ENCODE results near the gene GCNT1.
"Not testable (repeated sequence)": the region's sequence is repeated elsewhere in the genome, so short reads cannot be mapped to it uniquely, and the experiment has no call there.

Gene GCNT1

GRCh38 chr9:76490249-76490990 lies 31.4 kb downstream of the GCNT1 start:
- DNase-seq (ENCODE audit: low spot score): no peak

- DNase-seq (ENCODE audit: low spot score): not testable (repeated sequence)
These were observed 32.1 kb downstream of the GCNT1 start for GRCh38 chr9:76491056-76491455.

GRCh38 chr9:76493496-76493895 lies 34.5 kb downstream of the GCNT1 start:
- DNase-seq (ENCODE audit: low spot score): not testable (repeated sequence)

- DNase-seq (ENCODE audit: low spot score): no peak
These were observed 41.1 kb downstream of the GCNT1 start for GRCh38 chr9:76500061-76500460.

GRCh38 chr9:76502746-76503145 lies 43.8 kb downstream of the GCNT1 start:
- DNase-seq (ENCODE audit: low spot score): no peak

- no peak for DNase-seq (ENCODE audit: low spot score)
These were observed 51.1 kb downstream of the GCNT1 start for GRCh38 chr9:76510041-76510440.

GRCh38 chr9:76510446-76510845 lies 51.5 kb downstream of the GCNT1 start:
- no peak for DNase-seq (ENCODE audit: low spot score)

- DNase-seq (ENCODE audit: low spot score): no peak
These were observed 53.8 kb downstream of the GCNT1 start for GRCh38 chr9:76512826-76513225.

GRCh38 chr9:76516350-76516749 lies 57.4 kb downstream of the GCNT1 start:
- DNase-seq (ENCODE audit: low spot score): peak; percentile 7

- no peak for DNase-seq (ENCODE audit: low spot score)
These were observed 57.9 kb downstream of the GCNT1 start for GRCh38 chr9:76516871-76517270.

GRCh38 chr9:76519075-76519835 lies 60.3 kb downstream of the GCNT1 start:
- DNase-seq (ENCODE audit: low spot score): no peak

GRCh38 chr9:76521244-76521681 lies 62.3 kb downstream of the GCNT1 start:
- DNase-seq (ENCODE audit: low spot score): no peak

GRCh38 chr9:76521906-76522305 lies 62.9 kb downstream of the GCNT1 start:
- no peak for DNase-seq (ENCODE audit: low spot score)

- DNase-seq (ENCODE audit: low spot score): not testable (repeated sequence)
These were observed 64.7 kb downstream of the GCNT1 start for GRCh38 chr9:76523617-76524200.

GRCh38 chr9:76525196-76525595 lies 66.2 kb downstream of the GCNT1 start:
- no peak for DNase-seq (ENCODE audit: low spot score)

GRCh38 chr9:76526026-76526425 lies 67.0 kb downstream of the GCNT1 start:
- no peak for DNase-seq (ENCODE audit: low spot score)

GRCh38 chr9:76528056-76528455 lies 69.1 kb downstream of the GCNT1 start:
- no peak for DNase-seq (ENCODE audit: low spot score)

GRCh38 chr9:76528642-76529190 lies 69.7 kb downstream of the GCNT1 start:
- no peak for DNase-seq (ENCODE audit: low spot score)

- DNase-seq (ENCODE audit: low spot score): no peak
These were observed 70.7 kb downstream of the GCNT1 start for GRCh38 chr9:76529653-76530052.

- no peak for DNase-seq (ENCODE audit: low spot score)
These were observed 71.6 kb downstream of the GCNT1 start for GRCh38 chr9:76530458-76531110.

- no peak for DNase-seq (ENCODE audit: low spot score)
These were observed 72.3 kb downstream of the GCNT1 start for GRCh38 chr9:76531231-76531780.

- not testable (repeated sequence) for DNase-seq (ENCODE audit: low spot score)
These were observed 73.9 kb downstream of the GCNT1 start for GRCh38 chr9:76532877-76533276.

Measured in CD4-positive, alpha-beta T cell treated with Interleukin-6 at 100 ng/mL for 8 hours (primary cell).